ENCODE results near the gene DNHD1. TPM values are rescaled to one million over a fixed set of nuclear protein-coding genes. Genes with fewer than 3 reads are reported as not detected.

DNHD1 gene
- total and polyA plus RNA-seq, 9 of the 15 experiments (the other 6 are each of a cell fraction or from before 2014, with no cell fraction given): 0.82 to 9.7 (median 3.8) TPM

- TF ChIP-seq DNMT1 (IDR thresholded peaks at IDR 0.05) (no peak), TSHZ1 (CRISPR knock-in tag; IDR thresholded peaks at IDR 0.05) (no peak), ARID3A (IDR thresholded peaks at IDR 0.05; ENCODE audit: borderline replicate concordance, low read depth, low read length) (no peak), DPF2 (IDR thresholded peaks at IDR 0.05) (no peak), SMARCA4 (IDR thresholded peaks at IDR 0.05) (no peak), PML (IDR thresholded peaks at IDR 0.05; ENCODE audit: low read length) (peak; percentile 85; the same call in 1 of the 2 replicates), RBM17 (IDR thresholded peaks at IDR 0.05; ENCODE audit: borderline replicate concordance, low read depth, low read length) (no peak), TBP (optimal IDR thresholded peaks at IDR 0.05; ENCODE audit: low read depth, low read length) (peak; percentile 67), MAFF (IDR thresholded peaks at IDR 0.05; ENCODE audit: low read length) (no peak), ZSCAN29 (IDR thresholded peaks at IDR 0.05) (0 out of 2 replicates have a peak, but pooled peaks have one; percentile 15), NRF1 (conservative IDR thresholded peaks at IDR 0.05 in 1 of 2, IDR thresholded peaks at IDR 0.05 in 1 of 2) (peak; percentile 88 to 91), YY1 (IDR thresholded peaks at IDR 0.05; ENCODE audit: borderline replicate concordance in 1 of 3, control insufficient read depth in 1 of 3, extremely low read depth in 1 of 3, insufficient read depth in 3 of 3, insufficient read length in 1 of 3, insufficient replicate concordance in 2 of 3, low read depth in 1 of 3, low read length in 2 of 3) (peak in 2 of 3 experiments; percentile 45 to 56), STAG1 (CRISPR knock-in tag; IDR thresholded peaks at IDR 0.05; ENCODE audit: borderline replicate concordance) (no peak), NFE2 (IDR thresholded peaks at IDR 0.05; ENCODE audit: low read depth) (no peak), CBFB (CRISPR knock-in tag; IDR thresholded peaks at IDR 0.05) (0 out of 2 replicates have a peak, but pooled peaks have one; percentile 20), RNF2 (IDR thresholded peaks at IDR 0.05) (no peak), HMGN3 (IDR thresholded peaks at IDR 0.05; ENCODE audit: borderline replicate concordance, extremely low read depth, insufficient read length, low read depth, low read length) (peak; percentile 68), ZNF696 (CRISPR knock-in tag; conservative IDR thresholded peaks at IDR 0.05) (no peak), MYC (IDR thresholded peaks at IDR 0.05; ENCODE audit: low read depth, low read length) (peak; percentile 86), MYC (CRISPR knock-in tag; IDR thresholded peaks at IDR 0.05; ENCODE audit: borderline replicate concordance, low read depth) (no peak), MLLT1 (IDR thresholded peaks at IDR 0.05) (0 out of 4 replicates have a peak, but pooled peaks have one; percentile 16 to 20), ATF1 (CRISPR knock-in tag; IDR thresholded peaks at IDR 0.05) (peak; percentile 79), ATF1 (tag; IDR thresholded peaks at IDR 0.05) (peak; percentile 98)
Observed at GRCh38 chr11:6481012-6481923, 15.8 kb upstream of the DNHD1 start, which contains the start of the genes ARFIP2 and TIMM10B (continued).
